ENCODE data around the gene TMEM225.
"Not testable (repeated sequence)": the region's sequence is repeated elsewhere in the genome, so short reads cannot be mapped to it uniquely, and the experiment has no call there.

The TMEM225 gene, protein sequence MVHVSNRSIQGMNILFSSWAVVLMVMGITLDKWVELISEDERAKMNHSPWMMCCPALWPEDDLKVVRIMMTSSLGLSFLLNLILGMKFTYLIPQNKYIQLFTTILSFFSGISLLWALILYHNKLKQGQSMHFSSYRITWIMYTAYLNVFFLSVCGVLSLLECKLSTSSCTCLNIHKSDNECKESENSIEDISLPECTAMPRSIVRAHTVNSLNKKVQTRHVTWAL

GRCh38 chr11:123885570-123885969, at the start of gene TMEM225:
TSS of gene TMEM225 (minus strand) at chr11:123885670. CDS start at chr11:123885425, 245 bp downstream.
- no peak for DNase-seq (ENCODE audit: low read depth in 1 of 2, low spot score in 1 of 2)

DNA sequence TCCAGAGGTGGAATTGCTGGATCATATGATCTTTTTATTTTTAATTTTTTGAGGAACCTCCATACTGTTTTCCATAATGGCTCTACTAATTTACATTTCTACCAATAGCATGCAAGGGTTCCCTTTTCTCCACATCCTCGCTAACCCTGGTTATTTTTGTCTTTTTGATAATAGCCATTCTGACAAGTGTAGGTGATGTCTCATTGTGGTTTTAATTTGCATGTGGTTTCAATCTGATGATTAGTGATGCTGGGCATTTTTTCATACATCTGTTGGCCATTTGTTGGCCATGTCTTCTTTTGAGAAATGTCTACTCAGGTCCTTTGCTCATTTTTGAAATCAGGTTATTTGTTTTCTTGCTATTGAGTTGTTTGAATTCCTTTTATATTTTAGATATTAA, 38.6 kb upstream of the TMEM225 start:
- no peak for DNase-seq (ENCODE audit: low read depth in 1 of 2, low spot score in 1 of 2)

DNA sequence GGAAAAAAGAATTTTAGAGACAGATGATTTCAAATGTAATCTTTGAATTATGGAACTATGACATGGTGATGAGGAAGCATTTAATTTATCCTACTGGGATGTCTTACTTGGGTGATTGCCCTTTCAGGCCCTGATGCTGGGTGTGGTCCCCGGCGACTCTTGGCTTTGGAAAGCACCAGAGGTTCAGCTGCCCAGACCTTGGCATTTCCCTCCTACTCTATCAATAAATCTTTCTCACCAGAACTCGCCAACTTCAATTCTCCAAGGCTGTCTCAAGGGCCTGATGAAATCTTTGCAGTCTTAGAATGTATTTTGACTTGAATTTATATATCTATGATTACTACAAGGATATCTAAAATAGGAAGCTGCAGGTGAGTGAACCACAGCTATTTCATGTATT, 35.5 kb upstream of the TMEM225 start:
- no peak for DNase-seq (ENCODE audit: low read depth in 1 of 2, low spot score in 1 of 2)

- no peak for DNase-seq (ENCODE audit: low read depth in 1 of 2, low spot score in 1 of 2)
Observed at GRCh38 chr11:123905826-123906225, 20.4 kb upstream of the TMEM225 start.

GRCh38 chr11:123904932-123905331, 19.5 kb upstream of the TMEM225 start:
- no peak for DNase-seq (ENCODE audit: low read depth in 1 of 2, low spot score in 1 of 2)

- no peak for DNase-seq (ENCODE audit: low read depth in 1 of 2, low spot score in 1 of 2)
Observed at GRCh38 chr11:123903932-123904331, 18.5 kb upstream of the TMEM225 start.

DNA sequence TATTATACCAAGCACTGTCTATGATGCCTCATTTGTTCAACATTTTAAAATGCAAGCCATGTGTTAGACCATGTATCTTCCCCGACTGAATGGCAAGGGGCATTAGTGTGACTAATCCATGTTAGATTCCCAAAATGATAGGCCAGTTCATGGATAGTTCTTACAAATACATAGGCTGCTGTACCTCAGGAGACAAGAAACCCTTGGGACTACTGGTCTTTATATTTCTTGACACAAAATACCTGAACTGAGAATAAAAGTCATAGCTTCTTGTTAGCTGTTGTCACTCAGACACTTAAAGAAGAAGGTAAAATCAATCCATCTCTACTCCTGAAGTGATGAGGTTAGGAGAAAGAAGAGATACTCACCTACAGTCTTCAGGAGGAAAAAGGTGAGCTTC, 16.4 kb upstream of the TMEM225 start, which contains the start of gene OR8D4:
TSS of gene OR8D4 (plus strand) at position 301 of the 400 bp plus-strand sequence. CDS start 4,265 bp downstream, outside the sequence.
- DNase-seq (ENCODE audit: low read depth in 1 of 2, low spot score in 1 of 2): no peak

GRCh38 chr11:123899792-123900191, 14.3 kb upstream of the TMEM225 start:
- DNase-seq (ENCODE audit: low read depth in 1 of 2, low spot score in 1 of 2): no peak

- no peak for DNase-seq (ENCODE audit: low read depth in 1 of 2, low spot score in 1 of 2)
Observed at GRCh38 chr11:123892031-123892430, 6.6 kb upstream of the TMEM225 start.

DNA sequence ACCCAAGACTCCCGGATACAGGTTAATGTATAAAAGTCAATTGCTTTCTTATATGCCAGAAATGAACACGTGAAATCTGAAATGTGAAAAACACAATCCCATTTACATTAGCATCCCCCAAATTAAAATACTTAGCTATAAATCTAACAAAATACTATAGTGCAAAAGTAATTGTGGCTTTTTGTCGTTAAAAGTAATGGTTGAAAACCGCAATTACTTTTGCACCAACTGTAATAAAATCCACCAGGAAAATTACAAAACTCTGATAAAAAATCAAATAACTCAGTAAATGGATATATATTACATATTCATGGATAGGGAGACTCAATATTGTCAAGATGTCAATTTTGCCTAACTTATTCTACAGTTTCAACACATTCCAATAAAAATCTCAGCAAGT, 4.6 kb downstream of the TMEM225 start:
- DNase-seq (ENCODE audit: low read depth in 1 of 2, low spot score in 1 of 2): no peak

- DNase-seq (ENCODE audit: low read depth in 1 of 2, low spot score in 1 of 2): not testable (repeated sequence)
Observed at GRCh38 chr11:123867795-123868194, 17.7 kb downstream of the TMEM225 start.

GRCh38 chr11:123865293-123865692, 20.2 kb downstream of the TMEM225 start:
- DNase-seq (ENCODE audit: low read depth in 1 of 2, low spot score in 1 of 2): not testable (repeated sequence)

GRCh38 chr11:123859731-123860130, 25.7 kb downstream of the TMEM225 start:
- no peak for DNase-seq (ENCODE audit: low read depth in 1 of 2, low spot score in 1 of 2)

DNA sequence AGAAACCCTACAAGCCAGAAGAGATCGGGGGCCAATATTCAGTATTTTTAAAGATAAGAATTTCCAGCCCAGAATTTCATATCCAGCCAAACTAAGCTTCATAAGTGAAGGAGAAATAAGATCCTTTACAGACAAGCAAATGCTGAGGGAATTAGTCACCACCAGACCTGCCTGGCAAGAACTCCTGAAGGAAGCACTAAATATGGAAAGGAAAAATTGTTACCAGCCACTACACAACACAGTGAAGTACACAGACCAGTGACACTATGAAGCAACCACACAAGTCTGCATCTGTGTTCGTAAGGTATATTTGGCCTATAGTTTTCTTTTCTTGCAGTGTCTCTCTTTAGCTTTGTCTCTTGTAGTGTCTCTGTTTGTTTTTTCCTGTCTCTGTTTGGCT, 29.0 kb downstream of the TMEM225 start:
- no peak for DNase-seq (ENCODE audit: low read depth in 1 of 2, low spot score in 1 of 2)

- no peak for DNase-seq (ENCODE audit: low read depth in 1 of 2, low spot score in 1 of 2)
Observed at GRCh38 chr11:123853038-123853437, 32.4 kb downstream of the TMEM225 start.

- no peak for DNase-seq (ENCODE audit: low read depth in 1 of 2, low spot score in 1 of 2)
Observed at GRCh38 chr11:123852321-123852720, 33.1 kb downstream of the TMEM225 start.

- DNase-seq (ENCODE audit: low read depth in 1 of 2, low spot score in 1 of 2): no peak
Observed at GRCh38 chr11:123851110-123851509, 34.4 kb downstream of the TMEM225 start.

GRCh38 chr11:123841174-123841573, 44.3 kb downstream of the TMEM225 start:
- no peak for DNase-seq (ENCODE audit: low read depth in 1 of 2, low spot score in 1 of 2)

DNA sequence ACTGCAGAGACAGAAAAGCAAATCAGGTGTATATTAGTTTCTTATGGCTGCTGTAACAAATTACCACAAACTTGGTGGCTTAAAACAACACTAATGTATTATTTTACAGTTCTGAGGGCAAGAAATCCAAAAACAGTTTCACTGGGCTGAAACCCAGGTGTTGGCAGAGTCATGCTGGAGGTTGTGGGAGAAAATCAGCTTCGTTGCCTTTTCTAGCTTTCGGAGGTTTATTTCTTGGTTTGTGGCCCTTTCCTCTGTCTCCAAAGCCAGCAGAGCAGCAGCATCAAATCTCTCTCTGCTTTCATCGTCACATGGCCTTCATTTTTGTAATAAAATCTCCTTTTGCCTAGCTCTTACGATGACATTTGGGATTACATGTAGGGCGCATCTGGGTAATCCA, 46.3 kb downstream of the TMEM225 start:
- DNase-seq (ENCODE audit: low read depth in 1 of 2, low spot score in 1 of 2): no peak

DNA sequence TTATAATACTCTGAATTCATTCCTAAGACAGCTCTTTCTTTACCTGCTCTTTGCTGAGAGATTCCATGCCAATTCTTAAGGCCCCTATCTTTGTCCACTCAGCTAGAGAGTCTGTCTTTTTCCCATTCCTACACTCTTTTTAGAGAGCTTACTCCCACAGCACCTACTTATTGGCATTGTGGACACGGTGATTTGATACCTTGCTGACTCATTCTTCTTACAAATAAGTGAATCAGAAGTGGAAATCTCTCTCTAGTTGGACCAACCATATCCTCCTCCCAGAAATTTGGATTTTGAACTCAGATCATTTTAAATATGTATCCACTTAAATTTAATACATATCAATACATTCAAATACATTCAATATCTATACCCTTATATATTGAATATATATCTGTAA, 46.8 kb downstream of the TMEM225 start:
- DNase-seq (ENCODE audit: low read depth in 1 of 2, low spot score in 1 of 2): no peak

DNA sequence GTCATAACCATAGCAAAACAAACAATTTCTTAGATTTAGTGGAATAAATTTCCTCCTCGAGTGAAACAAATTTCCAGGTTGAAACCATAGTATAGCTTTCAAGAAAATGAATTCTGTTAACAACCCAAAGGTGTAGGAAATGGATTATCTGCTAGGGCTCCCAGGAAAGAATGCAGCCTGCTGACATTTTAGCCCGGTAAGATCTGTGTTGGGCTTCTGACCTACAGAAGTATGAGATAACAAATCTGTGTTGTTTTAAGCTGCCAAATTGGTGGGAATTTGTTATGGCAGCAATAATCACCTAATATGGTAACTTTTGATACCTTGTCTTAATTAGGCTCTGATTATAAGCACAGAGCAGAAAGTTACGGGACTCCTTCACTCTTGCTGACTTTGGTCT, 47.3 kb downstream of the TMEM225 start:
- no peak for DNase-seq (ENCODE audit: low read depth in 1 of 2, low spot score in 1 of 2)

DNA sequence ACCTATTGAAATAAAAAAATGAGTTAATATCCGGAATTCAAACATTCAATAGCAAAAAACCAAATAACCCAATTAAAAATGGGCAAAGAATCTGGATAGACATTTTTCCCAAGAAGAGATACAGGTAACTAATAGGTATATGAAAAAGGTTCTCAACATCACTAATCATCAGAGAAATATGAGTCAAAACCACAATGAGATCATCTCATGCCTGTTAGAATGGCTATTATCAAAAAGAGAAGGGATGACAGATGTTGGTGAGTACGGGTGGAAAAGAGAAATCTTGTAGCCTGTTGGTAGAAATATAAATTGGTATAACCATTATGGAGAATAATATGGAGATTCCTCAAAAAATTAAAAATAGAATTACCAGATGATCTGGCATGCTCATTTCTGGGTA, 52.4 kb downstream of the TMEM225 start:
- DNase-seq (ENCODE audit: low read depth in 1 of 2, low spot score in 1 of 2): no peak

All from activated T-helper 1 cell treated with anti-CD3 and anti-CD28 coated beads, Interleukin-2, amount 50 U/mL, for 16 hours (primary cell).